Neural cell (in vitro differentiated cells): ENCODE results near the gene CPNE4.

Source experiments
- MXI1 ChIP-seq: fragments of 450-650 bp; conservative IDR thresholded peaks from 2 replicates; pipeline ENCODE4 v1.6.1; 2014; ENCODE audit warnings: antibody characterized with exemption, mild to moderate bottlenecking; ENCODE audit not compliant: poor library complexity, severe bottlenecking
- POLR2AphosphoS5 ChIP-seq: IDR thresholded peaks from 2 replicates; pipeline ENCODE4 v1.6.1; 2012
- RAD21 ChIP-seq: fragments of 450-650 bp; conservative IDR thresholded peaks from 2 replicates; pipeline ENCODE4 v1.6.1; 2014; ENCODE audit warnings: antibody characterized with exemption, mild to moderate bottlenecking, moderate library complexity
- SMC3 ChIP-seq: fragments of 450-650 bp; conservative IDR thresholded peaks from 2 replicates; pipeline ENCODE4 v1.6.1; 2014; ENCODE audit warnings: antibody characterized with exemption, mild to moderate bottlenecking, moderate library complexity; ENCODE audit not compliant: poor library complexity
- TF ChIP-seq, protein P1 (sequence below): fragments of 450-650 bp; IDR thresholded peaks from 2 replicates; pipeline ENCODE4 v1.5.1; 2014; ENCODE audit warnings: antibody characterized with exemption, mild to moderate bottlenecking, moderate library complexity; ENCODE audit not compliant: poor library complexity, severe bottlenecking
- TF ChIP-seq, protein P2 (sequence below): IDR thresholded peaks from 2 replicates; pipeline ENCODE4 v1.6.1; 2012; ENCODE audit warnings: borderline replicate concordance

DNA sequence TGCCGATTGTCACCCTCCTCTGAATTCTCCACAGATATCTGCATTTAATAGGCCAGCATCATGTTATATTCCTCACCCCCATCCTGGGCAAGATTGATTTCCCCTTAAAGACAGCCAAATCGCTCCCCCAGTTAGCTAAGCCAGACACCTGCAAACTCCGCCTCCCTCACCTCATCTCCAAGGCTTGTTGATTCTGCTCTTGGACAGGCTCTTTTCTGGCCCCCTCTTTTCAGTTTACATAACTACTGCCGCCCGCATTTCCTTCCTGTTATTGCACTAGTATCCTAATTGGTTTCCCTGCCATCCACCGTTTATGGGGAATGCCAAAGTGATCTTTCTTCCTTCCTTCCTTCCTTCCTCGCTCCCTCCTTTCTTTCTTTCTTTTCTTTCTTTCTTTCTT is 317.3 kb downstream of the CPNE4 start:
- TF ChIP-seq MXI1: no peak
- TF ChIP-seq, protein P1, sequence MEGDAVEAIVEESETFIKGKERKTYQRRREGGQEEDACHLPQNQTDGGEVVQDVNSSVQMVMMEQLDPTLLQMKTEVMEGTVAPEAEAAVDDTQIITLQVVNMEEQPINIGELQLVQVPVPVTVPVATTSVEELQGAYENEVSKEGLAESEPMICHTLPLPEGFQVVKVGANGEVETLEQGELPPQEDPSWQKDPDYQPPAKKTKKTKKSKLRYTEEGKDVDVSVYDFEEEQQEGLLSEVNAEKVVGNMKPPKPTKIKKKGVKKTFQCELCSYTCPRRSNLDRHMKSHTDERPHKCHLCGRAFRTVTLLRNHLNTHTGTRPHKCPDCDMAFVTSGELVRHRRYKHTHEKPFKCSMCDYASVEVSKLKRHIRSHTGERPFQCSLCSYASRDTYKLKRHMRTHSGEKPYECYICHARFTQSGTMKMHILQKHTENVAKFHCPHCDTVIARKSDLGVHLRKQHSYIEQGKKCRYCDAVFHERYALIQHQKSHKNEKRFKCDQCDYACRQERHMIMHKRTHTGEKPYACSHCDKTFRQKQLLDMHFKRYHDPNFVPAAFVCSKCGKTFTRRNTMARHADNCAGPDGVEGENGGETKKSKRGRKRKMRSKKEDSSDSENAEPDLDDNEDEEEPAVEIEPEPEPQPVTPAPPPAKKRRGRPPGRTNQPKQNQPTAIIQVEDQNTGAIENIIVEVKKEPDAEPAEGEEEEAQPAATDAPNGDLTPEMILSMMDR: no peak
- no peak for TF ChIP-seq SMC3
- TF ChIP-seq, protein P2, sequence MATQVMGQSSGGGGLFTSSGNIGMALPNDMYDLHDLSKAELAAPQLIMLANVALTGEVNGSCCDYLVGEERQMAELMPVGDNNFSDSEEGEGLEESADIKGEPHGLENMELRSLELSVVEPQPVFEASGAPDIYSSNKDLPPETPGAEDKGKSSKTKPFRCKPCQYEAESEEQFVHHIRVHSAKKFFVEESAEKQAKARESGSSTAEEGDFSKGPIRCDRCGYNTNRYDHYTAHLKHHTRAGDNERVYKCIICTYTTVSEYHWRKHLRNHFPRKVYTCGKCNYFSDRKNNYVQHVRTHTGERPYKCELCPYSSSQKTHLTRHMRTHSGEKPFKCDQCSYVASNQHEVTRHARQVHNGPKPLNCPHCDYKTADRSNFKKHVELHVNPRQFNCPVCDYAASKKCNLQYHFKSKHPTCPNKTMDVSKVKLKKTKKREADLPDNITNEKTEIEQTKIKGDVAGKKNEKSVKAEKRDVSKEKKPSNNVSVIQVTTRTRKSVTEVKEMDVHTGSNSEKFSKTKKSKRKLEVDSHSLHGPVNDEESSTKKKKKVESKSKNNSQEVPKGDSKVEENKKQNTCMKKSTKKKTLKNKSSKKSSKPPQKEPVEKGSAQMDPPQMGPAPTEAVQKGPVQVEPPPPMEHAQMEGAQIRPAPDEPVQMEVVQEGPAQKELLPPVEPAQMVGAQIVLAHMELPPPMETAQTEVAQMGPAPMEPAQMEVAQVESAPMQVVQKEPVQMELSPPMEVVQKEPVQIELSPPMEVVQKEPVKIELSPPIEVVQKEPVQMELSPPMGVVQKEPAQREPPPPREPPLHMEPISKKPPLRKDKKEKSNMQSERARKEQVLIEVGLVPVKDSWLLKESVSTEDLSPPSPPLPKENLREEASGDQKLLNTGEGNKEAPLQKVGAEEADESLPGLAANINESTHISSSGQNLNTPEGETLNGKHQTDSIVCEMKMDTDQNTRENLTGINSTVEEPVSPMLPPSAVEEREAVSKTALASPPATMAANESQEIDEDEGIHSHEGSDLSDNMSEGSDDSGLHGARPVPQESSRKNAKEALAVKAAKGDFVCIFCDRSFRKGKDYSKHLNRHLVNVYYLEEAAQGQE: no peak
- no peak for TF ChIP-seq RAD21
- no peak for TF ChIP-seq POLR2AphosphoS5
